ENCODE data around the gene TIMM13.

TIMM13 gene

GRCh38 chr19:2382530-2383222, 44.7 kb downstream of the TIMM13 start:
- DNase-seq (ENCODE audit: low read depth): no peak

GRCh38 chr19:2381148-2381820, 46.1 kb downstream of the TIMM13 start:
- no peak for DNase-seq (ENCODE audit: low read depth)

- no peak for DNase-seq (ENCODE audit: low read depth)
These were observed 46.8 kb downstream of the TIMM13 start for GRCh38 chr19:2380567-2380966.

GRCh38 chr19:2376784-2377519, 50.4 kb downstream of the TIMM13 start:
- DNase-seq (ENCODE audit: low read depth): no peak
